ENCODE results near the gene SPARCL1.
"Not testable (repeated sequence)": the region's sequence is repeated elsewhere in the genome, so short reads cannot be mapped to it uniquely, and the experiment has no call there.

The SPARCL1 gene

GRCh38 chr4:87499403-87500091 lies 29.6 kb downstream of the SPARCL1 start:
- no peak for DNase-seq

GRCh38 chr4:87498446-87498900 lies 30.7 kb downstream of the SPARCL1 start:
- no peak for DNase-seq

GRCh38 chr4:87497578-87497977 lies 31.6 kb downstream of the SPARCL1 start:
- no peak for DNase-seq

GRCh38 chr4:87497159-87497558 lies 32.0 kb downstream of the SPARCL1 start:
- peak; percentile 7 for DNase-seq

- no peak for DNase-seq
Measured at GRCh38 chr4:87493115-87493514, 36.1 kb downstream of the SPARCL1 start.

GRCh38 chr4:87491851-87492250 lies 37.3 kb downstream of the SPARCL1 start:
- DNase-seq: not testable (repeated sequence)

GRCh38 chr4:87491436-87491835 lies 37.7 kb downstream of the SPARCL1 start:
- DNase-seq: no peak

GRCh38 chr4:87490664-87491369 lies 38.4 kb downstream of the SPARCL1 start:
- DNase-seq: no peak

GRCh38 chr4:87489678-87490077 lies 39.5 kb downstream of the SPARCL1 start:
- no peak for DNase-seq

GRCh38 chr4:87488666-87489065 lies 40.5 kb downstream of the SPARCL1 start:
- DNase-seq: not testable (repeated sequence)

- not testable (repeated sequence) for DNase-seq
Measured at GRCh38 chr4:87483247-87483646, 45.9 kb downstream of the SPARCL1 start.

GRCh38 chr4:87481377-87481776 lies 47.8 kb downstream of the SPARCL1 start:
- DNase-seq: no peak

GRCh38 chr4:87478732-87479250 lies 50.4 kb downstream of the SPARCL1 start:
- no peak for DNase-seq

- DNase-seq: no peak
Measured at GRCh38 chr4:87476934-87477333, 52.2 kb downstream of the SPARCL1 start.

GRCh38 chr4:87469390-87469789 lies 59.8 kb downstream of the SPARCL1 start:
- DNase-seq: no peak

- DNase-seq: no peak
Measured at GRCh38 chr4:87465739-87466366, 63.3 kb downstream of the SPARCL1 start.

GRCh38 chr4:87462102-87462501 lies 67.1 kb downstream of the SPARCL1 start:
- DNase-seq: no peak

- no peak for DNase-seq
Measured at GRCh38 chr4:87461281-87461700, 67.9 kb downstream of the SPARCL1 start.

- DNase-seq: no peak
Measured at GRCh38 chr4:87458913-87459312, 70.3 kb downstream of the SPARCL1 start.

GRCh38 chr4:87451537-87451936 lies 77.6 kb downstream of the SPARCL1 start:
- DNase-seq: no peak

GRCh38 chr4:87446375-87446774 lies 82.8 kb downstream of the SPARCL1 start:
- DNase-seq: not testable (repeated sequence)

GRCh38 chr4:87445964-87446363 lies 83.2 kb downstream of the SPARCL1 start:
- DNase-seq: no peak

- no peak for DNase-seq
Measured at GRCh38 chr4:87444741-87445140, 84.4 kb downstream of the SPARCL1 start.

- DNase-seq: no peak
Measured at GRCh38 chr4:87442889-87443288, 86.3 kb downstream of the SPARCL1 start.
